Stimulated activated CD8-positive, alpha-beta memory T cell treated with anti-CD3 and anti-CD28 coated beads, Interleukin-7, amount 100 ng/mL, for 1 hour (primary cell): ENCODE results near the gene KLHDC4.
A peak's percentile ranks its signal among the peaks of the same experiment; 100 is the strongest.
"Not testable (repeated sequence)": the region's sequence is repeated elsewhere in the genome, so short reads cannot be mapped to it uniquely, and the experiment has no call there.

ENCODE experiments used
- DNase-seq, 2 donors: peaks; one replicate each; pipeline ENCODE4 v3.0.0-alpha.2; 2020; ENCODE audit warnings: low read depth in 2 of 2

Gene KLHDC4

GRCh38 chr16:87765776-87766484 lies at the start of gene KLHDC4:
Gene KLHDC4 (minus strand): TSS chr16:87765986. CDS start chr16:87765890, 96 bp downstream.
- peak; percentile 78 to 80 for DNase-seq

- no peak for DNase-seq
Measured at GRCh38 chr16:87815567-87815966, 49.8 kb upstream of the KLHDC4 start.

DNA sequence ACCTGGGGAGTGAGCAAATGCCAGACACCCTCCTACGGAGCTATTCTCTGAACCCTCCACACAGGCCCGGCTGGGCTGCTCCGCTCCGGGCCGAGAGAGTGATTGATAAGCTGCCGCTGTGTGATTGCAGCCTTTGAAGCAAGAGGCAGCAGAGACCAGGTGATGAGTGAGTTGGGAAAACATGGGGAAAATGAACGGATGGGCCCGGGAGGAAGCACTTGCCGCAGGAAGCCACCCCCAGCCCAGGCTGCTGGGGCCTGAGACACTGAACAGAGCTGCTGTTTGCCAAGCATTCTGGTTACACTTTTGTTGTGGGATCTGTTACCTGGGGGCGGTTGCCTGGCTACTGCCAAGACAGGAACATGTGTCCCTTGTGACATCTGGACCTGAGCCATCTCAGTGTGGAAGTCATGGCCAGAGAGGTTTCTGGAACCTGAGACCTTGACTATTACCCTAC lies 46.4 kb upstream of the KLHDC4 start:
- no peak for DNase-seq

DNA sequence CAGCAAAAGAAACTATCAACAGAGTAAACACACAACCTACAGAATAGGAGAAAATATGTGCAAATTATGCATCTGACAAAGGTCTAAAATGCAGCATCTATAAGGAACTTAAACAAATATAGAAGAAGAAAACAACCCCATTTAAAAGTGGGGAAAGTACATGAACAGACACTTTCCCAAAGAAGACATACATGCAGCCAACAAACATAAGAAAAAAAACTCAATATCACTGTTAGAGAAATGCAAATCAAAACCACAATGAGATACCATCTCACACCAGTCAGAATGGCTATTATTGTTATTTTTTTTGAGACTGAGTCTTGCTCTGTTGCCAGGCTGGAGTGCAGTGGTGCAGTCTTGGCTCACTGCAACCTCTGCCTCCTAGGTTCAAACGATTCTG lies 45.7 kb upstream of the KLHDC4 start:
- not testable (repeated sequence) for DNase-seq

DNA sequence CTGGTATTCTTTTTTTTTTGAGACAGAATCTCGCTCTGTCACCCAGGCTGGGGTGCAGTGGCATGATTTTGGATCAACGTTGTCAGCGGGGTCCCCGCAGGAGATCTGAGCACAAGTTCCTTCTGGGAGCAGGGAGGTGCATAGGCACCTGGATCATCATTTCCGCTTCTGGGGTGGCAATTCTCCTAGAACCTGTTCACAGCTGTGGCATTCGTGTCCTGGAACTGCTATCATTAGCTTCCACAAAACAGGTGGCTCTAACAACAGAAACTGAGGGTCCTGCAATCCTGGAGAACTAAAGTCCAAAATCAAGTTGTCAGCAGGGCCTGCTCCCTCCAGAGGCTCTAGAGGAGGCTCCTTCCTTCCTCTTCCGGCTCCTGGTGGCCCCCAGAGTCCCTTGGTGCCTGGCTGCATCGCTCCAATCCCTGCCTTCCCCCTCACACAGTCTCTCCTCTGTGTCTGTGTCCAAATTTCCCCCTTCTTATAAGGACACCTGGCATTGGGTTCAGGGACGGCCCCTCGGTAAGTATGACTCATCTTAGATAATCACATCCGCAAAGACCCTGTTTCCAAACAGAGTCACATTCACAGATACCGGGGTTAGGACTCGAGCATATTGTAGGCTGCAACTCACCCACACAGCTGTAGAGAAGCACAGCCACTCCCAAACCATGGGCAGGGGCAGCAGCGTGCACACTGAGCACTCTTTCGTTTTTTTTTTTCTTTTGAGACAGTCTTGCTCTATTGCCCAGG lies 43.5 kb upstream of the KLHDC4 start:
- no peak for DNase-seq

DNA sequence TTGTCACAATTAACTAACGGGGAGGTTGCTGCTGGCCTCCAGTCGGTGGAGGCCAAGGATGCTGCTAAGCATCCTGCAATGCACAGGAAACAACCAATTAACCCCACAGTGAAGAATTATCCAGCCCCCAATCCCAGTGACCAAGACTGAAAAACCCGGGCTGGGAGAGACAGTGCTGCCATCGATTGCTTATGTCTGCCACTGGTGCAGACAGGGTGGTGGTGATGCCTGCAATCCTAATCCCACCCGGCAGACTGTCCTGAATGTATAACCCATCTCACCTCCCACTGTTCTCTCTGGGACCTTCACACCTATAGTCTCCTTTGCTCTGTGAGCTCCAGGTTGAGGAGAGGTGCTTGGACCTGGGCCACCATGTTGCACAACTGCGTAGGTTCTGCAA lies 42.3 kb upstream of the KLHDC4 start:
- no peak for DNase-seq

- DNase-seq, result no peak
Measured at GRCh38 chr16:87806641-87807546, 41.1 kb upstream of the KLHDC4 start.

DNA sequence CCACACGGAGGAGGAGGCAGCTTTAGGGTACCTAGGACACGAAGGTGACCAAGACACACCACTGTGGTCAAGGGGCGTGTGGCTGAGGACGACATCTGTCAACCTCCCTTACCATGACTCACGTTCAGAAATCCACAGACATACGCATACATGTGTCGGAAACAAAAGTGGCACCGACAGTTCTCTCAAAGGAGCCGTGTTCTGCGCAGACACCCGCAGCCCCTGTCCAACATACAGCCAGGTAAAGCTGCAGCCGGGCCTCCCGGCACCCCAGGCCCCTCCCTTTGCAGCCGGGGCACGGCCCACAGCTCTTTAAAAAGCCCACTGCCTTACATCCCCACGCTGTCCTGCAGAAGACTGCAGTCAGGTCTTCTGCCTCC lies 40.5 kb upstream of the KLHDC4 start:
- no peak for DNase-seq

GRCh38 chr16:87803385-87803784 lies 37.6 kb upstream of the KLHDC4 start:
- DNase-seq, result no peak

DNA sequence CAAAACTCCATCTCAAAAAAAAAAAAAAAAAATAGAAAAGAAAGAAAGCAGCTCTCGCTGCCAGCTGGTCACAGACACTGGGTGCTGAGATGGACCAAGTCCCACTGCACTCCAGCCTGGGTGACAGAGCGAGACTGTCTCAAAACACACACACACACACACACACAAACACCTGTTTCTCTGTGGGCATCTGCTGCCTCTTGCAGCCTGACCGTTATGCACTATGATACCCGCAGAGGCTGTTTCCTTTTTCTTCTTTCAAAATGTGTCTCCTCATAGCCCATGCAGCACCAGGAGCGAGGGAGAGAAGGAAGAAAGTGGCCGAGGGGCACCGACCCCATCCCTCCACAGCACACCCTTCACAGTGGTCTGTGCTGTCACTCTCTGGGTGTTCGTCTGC lies 36.9 kb upstream of the KLHDC4 start:
- DNase-seq, result no peak

DNA sequence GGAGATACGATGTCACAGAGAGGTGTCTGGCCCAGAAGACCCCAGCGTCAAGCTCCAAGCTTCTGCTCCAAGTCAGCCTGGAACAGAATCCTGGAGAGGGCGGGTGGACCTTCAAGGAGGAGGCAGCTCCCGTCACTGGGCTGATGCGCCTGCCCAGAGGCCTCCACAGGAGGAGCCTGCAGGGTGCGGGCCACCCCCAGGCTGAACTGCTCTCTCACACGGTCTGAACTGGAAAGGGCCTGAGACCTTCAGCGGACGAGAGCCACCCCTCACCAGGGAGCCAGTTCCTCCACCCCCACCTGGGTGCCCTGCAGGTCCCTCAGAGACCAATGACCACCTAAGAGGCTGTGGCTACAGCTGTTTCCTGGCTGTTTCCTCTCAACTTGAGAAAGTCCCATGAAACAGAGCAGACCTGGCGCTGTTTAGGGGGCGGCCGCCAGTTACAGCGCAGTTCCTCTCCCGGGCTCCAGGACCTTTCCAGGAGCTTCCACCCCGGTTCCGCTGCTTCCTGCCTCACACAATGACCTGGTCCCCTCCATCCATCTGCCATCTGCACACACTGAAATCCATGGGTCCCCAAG lies 36.0 kb upstream of the KLHDC4 start:
- DNase-seq, result no peak

DNA sequence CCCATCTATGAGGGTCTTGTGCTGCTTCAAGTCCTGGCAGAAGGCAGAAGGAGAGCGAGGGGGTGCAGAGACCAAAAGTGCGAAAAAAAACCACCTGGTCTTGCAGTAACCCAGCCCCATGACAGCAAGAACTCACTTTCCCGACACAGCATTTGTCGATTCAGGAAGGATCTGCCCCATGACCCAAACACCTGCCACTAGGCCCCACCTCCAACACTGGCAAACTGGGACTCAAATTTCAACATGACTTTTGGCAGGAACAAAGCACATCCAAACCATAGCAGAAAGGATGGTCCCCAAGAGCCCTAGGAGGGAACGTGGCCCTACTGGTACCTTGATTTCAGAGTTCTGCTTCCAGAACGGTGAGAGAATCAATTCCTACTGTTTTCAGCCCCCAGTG lies 34.7 kb upstream of the KLHDC4 start:
- DNase-seq, result no peak

GRCh38 chr16:87795336-87795735 lies 29.6 kb upstream of the KLHDC4 start:
- no peak for DNase-seq

DNA sequence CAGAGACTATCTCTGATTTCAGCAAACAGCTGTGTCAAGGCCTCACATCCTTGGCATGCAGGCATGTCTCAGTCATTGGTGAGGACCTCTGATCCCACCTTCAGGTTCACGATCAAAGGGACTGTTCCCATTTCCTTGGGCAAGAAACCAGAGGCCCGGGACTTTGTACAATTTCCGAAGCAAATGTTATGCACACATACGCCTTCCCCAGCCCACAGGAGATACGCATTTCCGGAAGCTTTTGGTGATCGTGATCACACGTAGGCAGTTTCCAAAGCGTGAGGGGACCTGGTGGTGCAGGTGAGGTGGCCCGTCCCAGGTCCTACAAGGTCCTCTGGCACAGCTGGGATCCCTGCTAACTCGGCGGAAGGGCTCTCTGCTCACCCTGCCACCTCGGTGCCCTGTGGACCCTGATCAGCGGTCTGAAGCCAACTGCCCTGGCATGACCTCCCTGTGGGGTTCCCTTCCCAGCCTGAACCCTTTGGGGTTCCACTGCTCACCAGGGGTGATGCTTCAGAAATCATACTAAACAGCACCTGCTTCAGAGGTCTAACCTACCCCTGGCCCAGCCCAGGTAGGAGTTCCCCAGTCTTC lies 28.8 kb upstream of the KLHDC4 start:
- no peak for DNase-seq

- no peak for DNase-seq
Measured at GRCh38 chr16:87792205-87792565, 26.4 kb upstream of the KLHDC4 start.

DNA sequence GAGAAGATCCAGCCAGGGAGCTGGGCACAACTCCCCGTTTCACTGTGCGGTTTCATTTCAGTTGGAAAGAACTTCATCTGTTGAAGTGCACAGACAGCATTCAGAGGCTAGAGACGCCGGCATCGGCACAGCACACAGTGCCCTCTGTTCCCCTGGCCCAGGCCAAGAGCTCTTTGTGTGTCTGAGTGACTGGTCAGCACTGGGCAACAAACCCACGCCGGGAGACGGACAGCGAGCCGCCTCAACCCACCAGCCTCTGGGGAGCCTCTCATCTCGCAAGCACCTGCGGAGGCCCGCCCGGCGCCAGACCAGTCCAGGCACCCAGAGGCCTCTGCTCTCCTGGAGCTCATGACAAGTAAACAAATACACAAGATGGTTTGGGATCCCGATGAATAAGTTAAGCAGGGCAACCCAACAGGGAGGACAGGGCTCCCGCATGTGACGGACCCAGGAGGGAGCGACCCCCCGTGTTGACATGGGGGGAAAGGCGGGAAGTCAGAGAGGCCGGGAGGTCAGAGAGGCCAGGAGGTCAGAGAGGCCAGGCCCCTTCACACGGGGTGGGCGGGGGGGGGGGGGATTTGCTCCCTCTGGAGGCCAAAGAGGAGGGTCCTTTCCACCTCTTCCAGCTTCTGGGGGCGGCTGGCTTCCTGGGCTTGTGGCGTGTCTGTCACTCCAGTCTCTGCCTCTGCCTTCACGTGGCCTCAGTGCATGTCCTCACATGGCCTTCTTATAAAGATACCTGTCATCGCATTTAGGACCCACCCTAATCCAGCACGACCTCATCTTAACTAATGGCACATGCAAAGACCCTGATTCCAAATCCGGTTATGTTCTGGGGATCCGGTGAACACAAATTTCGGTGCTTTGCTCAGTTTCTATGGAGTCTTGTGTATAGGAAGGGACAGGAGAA lies 25.8 kb upstream of the KLHDC4 start:
- no peak for DNase-seq

DNA sequence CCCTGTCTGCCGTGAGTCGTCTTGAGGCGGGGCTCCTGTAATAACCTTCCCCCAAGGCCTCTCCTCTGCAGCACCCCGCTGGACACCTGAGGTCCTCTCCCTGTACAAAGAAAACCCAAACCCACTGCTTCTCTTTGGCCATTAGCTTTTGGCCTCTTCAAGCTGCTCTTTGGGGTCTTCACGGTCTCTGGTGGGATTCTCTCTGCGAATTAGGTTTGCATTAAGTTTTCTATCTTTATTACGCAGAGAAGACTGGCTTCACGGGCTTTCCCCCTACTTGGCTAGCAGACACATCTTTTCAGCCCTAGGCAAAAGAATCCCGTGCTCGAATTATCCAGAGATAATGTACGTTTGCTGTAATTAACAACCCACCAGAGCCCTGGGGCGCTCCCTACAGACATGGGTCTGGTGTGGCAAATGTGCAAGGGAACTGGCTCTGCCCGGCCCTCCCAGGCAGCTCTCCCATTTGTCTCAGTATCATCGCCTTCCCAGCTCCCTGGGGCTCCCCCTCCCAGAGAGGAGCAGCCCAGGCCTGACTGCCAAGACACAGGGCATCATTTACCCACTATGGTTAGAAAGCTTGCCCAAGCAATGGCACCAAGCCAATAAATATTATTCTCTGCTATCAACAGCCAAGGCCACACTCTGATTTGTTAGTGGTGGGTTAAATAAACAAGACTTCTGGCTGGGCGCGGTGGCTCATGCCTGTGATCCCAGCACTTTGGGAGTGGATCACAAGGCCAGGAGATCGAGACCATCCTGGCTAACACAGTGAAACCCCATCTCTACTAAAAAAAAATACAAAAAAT lies 24.7 kb upstream of the KLHDC4 start:
- DNase-seq, result no peak

DNA sequence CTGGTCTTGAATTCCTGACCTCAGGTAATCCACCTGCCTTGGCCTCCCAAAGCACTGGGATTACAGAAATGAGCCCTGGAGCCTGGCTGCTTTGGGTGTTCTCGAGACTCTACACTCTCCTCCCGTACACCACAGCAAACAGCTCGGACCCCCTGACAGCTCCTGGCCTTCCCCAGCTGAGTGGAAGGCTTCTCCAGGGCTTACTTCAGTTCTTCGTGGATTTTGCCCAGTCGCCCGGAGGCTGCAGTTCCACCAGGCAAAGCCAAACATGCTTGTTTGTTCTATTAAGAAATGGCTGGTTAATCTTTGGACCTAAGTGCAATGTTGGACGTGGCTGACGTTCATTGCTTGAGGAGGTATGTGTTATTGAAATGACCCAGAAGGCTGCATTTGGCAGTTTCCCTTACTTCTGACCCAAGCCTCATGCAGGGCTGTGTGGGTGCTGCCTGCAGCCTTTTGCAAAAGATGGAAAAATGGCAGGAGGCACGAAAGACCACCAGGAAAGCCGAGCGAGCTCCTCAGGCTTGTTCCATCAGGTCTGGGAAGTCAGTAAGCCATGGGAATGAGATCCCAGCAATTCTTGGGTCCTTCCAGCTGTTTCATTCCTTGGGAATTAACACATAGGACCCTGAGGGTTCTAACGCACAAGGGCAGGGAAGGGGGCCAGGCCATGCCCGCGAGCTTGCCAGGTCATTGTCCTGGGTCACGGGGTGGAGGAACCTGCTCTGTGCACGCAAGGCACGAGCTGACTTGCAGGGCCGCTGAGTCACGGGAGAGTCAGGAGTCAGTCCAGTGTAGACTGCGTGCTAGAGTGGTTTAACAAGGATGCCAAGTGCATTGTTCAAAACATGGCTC lies 23.9 kb upstream of the KLHDC4 start:
- no peak for DNase-seq
